ENCODE results near the gene SIGMAR1.

SIGMAR1 gene

GRCh38 chr9:34637356-34638137 is at the start of gene SIGMAR1:
TSS of gene SIGMAR1 (minus strand) at chr9:34637787. CDS start at chr9:34637697, 90 bp downstream.
- DNase-seq (ENCODE audit: low spot score) = peak; percentile 96

GRCh38 chr9:34686732-34687131 is 49.1 kb upstream of the SIGMAR1 start:
- peak; percentile 48 for DNase-seq (ENCODE audit: low spot score)

GRCh38 chr9:34686231-34686630 is 48.6 kb upstream of the SIGMAR1 start:
- peak; percentile 31 for DNase-seq (ENCODE audit: low spot score)

- peak; percentile 78 for DNase-seq (ENCODE audit: low spot score)
Measured at GRCh38 chr9:34685591-34685990, 48.0 kb upstream of the SIGMAR1 start.

GRCh38 chr9:34684816-34685215 is 47.2 kb upstream of the SIGMAR1 start:
- no peak for DNase-seq (ENCODE audit: low spot score)

- DNase-seq (ENCODE audit: low spot score) = no peak
Measured at GRCh38 chr9:34684145-34684544, 46.6 kb upstream of the SIGMAR1 start.

- DNase-seq (ENCODE audit: low spot score) = no peak
Measured at GRCh38 chr9:34675869-34676268, 38.3 kb upstream of the SIGMAR1 start.

GRCh38 chr9:34675048-34675714 is 37.6 kb upstream of the SIGMAR1 start:
- peak; percentile 86 for DNase-seq (ENCODE audit: low spot score)

GRCh38 chr9:34674440-34674839 is 36.9 kb upstream of the SIGMAR1 start:
- DNase-seq (ENCODE audit: low spot score) = no peak

GRCh38 chr9:34671307-34671706 is 33.7 kb upstream of the SIGMAR1 start:
- no peak for DNase-seq (ENCODE audit: low spot score)

- no peak for DNase-seq (ENCODE audit: low spot score)
Measured at GRCh38 chr9:34669809-34670562, 32.4 kb upstream of the SIGMAR1 start.

GRCh38 chr9:34665381-34666250 is 28.0 kb upstream of the SIGMAR1 start:
- DNase-seq (ENCODE audit: low spot score) = peak; percentile 97

GRCh38 chr9:34665067-34665380 is 27.4 kb upstream of the SIGMAR1 start:
- no peak for DNase-seq (ENCODE audit: low spot score)

- peak; percentile 87 for DNase-seq (ENCODE audit: low spot score)
Measured at GRCh38 chr9:34664281-34665066, 26.9 kb upstream of the SIGMAR1 start.

GRCh38 chr9:34663303-34663605 is 25.7 kb upstream of the SIGMAR1 start:
- DNase-seq (ENCODE audit: low spot score) = no peak

- no peak for DNase-seq (ENCODE audit: low spot score)
Measured at GRCh38 chr9:34662526-34663302, 25.1 kb upstream of the SIGMAR1 start, which contains the start of gene CCL27. TSS of gene CCL27 (minus strand) at chr9:34662657. CDS start at chr9:34662633, 24 bp downstream.

GRCh38 chr9:34659592-34660253 is 22.1 kb upstream of the SIGMAR1 start:
- DNase-seq (ENCODE audit: low spot score) = no peak

- no peak for DNase-seq (ENCODE audit: low spot score)
Measured at GRCh38 chr9:34658461-34658860, 20.9 kb upstream of the SIGMAR1 start.

- no peak for DNase-seq (ENCODE audit: low spot score)
Measured at GRCh38 chr9:34656992-34657391, 19.4 kb upstream of the SIGMAR1 start.

GRCh38 chr9:34655394-34655793 is 17.8 kb upstream of the SIGMAR1 start:
- no peak for DNase-seq (ENCODE audit: low spot score)

Data from AG08395 (cell line).